GM12875 (cell line): Measurements from ENCODE around the gene TBC1D2.

Experiments
- H3K4me3 ChIP-seq: one replicate; pipeline ENCODE4 v1.5.1; 2011; ENCODE audit warnings: low read depth, low read length, control low read depth
- TF ChIP-seq, protein P1 (sequence below): IDR thresholded peaks from 2 replicates; pipeline ENCODE4 v1.5.1; 2011; ENCODE audit warnings: low read depth, mild to moderate bottlenecking, control low read depth, inconsistent platforms, low read length, moderate library complexity, borderline replicate concordance; ENCODE audit not compliant: insufficient read depth

Gene TBC1D2

DNA sequence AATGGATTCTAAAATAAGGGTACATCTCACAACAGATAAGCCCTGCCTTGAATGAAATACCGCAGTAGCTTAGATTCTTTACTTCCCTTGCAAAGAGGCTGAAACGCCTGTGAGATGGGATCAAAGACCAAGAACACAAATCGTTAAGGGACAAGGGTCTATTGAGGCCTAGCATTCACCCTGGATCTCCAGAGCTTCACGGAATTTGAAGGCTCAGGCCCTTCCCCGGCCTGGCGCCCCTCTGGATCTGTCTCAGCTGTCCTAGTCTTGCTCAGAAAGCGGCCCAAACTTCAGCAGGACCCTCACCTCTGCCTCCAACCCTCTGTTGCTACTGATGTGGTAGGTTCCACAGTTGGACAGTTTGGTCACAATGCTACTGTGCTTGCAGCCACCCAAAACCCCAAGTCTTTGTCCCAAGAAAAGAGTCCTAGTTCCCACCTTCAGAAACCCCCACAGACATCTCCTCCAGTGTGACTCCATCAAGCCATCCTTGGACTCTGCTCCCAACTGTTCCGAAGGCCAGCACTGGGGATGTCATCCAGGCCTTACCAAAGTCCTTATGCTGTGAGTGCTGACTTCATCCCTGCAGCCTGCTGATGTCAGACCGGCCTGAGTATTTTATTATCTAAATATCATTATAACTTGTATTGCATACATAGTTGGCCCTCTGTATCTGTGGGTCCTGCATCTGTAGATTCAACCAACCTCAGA, 72.4 kb downstream of the TBC1D2 start:
- TF ChIP-seq, protein P1, sequence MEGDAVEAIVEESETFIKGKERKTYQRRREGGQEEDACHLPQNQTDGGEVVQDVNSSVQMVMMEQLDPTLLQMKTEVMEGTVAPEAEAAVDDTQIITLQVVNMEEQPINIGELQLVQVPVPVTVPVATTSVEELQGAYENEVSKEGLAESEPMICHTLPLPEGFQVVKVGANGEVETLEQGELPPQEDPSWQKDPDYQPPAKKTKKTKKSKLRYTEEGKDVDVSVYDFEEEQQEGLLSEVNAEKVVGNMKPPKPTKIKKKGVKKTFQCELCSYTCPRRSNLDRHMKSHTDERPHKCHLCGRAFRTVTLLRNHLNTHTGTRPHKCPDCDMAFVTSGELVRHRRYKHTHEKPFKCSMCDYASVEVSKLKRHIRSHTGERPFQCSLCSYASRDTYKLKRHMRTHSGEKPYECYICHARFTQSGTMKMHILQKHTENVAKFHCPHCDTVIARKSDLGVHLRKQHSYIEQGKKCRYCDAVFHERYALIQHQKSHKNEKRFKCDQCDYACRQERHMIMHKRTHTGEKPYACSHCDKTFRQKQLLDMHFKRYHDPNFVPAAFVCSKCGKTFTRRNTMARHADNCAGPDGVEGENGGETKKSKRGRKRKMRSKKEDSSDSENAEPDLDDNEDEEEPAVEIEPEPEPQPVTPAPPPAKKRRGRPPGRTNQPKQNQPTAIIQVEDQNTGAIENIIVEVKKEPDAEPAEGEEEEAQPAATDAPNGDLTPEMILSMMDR: no peak
- no peak overlapping the region for H3K4me3 ChIP-seq

DNA sequence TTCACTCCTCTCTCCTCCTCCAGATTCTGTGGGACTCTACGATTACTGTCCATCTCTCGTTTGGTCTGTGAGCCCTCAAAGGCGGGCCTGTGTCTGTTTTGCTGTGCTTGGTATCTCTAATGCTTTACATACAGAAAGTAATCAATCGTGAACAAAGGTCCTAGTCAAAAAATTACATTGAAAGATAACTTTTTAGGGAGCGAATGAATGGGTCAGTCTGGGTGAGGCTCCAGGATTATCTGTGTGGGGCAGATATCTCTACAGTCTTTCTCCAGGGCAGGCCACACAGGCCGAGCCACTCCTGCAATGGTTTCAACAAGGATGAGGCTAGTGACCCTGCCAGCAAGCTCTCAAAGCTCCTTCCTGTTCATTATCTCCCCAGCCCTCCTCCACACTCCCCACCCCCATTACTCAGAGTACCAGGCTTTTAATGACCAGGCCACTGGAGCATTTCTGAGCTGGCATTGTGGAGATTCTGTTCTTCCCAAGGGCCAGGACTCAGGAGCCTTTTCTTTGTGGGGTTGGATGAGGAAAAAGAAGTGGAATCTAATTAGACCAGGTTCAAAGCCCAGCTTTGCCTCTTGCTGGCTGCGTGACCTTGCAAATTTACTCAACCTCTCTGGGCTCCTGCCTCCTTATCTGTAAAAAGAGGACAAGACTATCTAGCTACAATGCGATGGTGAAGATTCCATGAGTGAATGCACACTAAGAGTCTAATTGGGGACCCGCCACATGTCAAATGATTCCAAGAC, 73.2 kb downstream of the TBC1D2 start:
- TF ChIP-seq, protein P1: no peak
- no peak overlapping the region for H3K4me3 ChIP-seq

DNA sequence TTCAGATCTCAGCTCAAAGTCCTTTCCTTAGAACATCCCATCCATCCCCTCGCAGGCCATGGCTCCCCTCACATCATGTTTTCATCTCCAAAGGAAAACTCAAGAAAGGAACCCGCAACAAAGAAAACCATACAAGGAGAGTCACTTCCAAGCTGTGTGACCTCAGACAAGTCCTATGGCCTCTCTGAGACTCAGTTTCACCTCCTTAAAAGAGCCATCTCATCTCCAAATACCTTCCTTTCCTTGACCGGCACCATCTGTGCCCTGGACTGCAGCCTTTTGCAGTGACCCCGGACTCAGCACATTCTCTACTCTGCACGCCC, 73.7 kb downstream of the TBC1D2 start:
- TF ChIP-seq, protein P1: no peak
- H3K4me3 ChIP-seq: no peak overlapping the region

DNA sequence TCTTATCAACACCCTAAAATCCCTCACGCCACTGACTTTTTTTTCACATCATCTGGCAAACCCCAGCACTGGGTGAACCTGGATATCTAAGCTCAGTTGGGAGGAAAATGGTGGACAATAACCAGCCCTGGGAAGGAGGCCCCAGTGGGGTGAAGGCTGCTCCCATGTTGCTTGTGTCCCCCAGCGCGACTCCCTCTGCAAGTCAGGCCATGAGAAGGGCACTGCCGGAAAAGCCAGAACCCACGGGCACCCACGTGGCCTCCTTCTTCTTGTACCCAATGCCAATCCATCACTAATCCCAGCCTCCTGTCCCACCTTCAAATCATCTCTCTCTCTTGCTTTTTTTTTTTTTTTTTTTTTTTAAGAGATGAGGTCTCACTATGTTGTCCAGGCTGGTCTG, 74.5 kb downstream of the TBC1D2 start:
- TF ChIP-seq, protein P1: no peak
- H3K4me3 ChIP-seq: no peak overlapping the region

DNA sequence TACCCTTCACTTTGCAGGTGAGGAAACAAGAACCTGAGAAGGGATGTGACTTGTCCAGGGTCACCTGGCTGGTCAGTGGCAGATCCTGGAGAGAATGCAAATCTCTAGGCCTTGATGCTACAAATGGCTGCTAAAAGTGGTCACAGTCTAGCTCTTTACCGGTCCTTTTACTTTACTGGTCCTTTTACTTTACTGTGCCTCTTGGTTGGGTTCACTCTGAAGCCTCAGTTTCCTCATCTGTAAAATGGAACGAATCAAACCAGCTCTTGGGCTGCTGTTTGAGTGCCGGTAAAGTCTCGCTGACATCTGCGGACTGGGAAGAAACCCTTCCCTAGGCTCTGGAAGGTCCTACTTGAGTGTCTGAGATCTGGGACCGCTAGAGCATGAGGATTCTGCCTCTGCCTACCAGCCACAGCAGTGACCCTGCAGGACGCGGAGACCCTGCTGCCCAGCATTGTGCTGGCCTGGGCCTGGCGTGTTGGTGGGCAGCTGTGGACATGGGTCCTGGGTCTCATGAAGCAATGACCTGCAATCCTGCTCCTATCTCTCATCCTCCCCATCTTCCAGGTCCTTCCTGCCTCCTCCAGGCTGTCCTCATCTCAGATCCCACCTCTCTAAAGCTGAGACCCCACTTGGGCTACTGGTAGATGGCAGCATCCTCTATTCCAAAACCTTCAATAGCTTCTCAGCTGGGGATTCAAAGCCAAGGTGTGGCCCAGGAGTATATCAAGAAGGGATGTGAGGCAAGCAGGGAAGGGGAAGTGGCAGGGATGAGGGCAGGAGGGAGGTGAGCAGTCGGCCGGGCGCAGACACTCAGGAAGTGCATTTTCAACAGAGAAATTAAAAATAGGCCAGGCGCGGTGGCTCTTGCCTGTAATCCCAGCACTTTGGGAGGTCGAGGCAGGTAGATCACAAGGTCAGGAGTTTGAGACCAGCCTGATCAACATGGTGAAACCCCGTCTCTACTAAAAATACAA, 76.3 kb downstream of the TBC1D2 start:
- no peak overlapping the region for H3K4me3 ChIP-seq
- TF ChIP-seq, protein P1: no peak

DNA sequence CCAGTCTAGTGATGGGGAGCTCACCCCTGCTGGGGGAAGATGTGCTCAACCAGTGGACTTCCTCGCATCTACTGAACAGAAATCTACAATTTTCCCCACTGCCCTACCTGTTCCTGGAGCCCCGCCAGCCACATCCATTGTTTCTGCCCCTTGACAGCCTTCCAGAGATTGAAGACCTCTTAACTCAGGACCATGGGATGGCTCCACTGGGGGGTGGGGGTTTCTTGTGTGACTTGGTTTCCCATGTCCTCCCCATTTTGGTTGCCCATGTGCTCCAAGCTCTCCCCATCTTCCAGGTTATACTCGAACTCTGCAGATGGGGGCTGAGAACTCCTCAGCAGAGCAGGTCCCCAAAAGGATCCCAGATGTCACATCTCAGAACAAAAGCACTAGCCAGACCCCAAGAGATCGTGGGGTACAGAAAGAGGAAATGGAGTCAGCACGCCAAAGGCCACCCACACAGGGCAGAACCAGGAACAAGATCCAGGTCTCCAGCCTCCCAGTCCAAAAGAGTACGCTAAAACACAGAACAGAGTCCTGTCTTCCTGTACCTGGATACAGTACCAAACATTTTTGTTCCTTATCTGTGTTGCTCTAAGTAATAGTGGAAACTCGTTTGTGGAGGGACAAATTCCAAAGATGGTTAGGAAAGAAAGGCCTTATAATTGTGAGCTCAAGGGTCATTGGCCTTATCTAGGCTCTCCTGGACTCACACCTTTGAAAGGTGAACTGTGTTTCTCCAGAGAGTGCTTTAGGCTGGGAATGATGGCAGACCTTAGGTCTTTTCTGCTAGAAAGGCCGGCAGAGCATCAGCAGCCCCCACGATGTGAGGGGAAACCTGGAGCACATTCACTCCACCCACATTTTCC, 78.8 kb downstream of the TBC1D2 start:
- H3K4me3 ChIP-seq: no peak overlapping the region
- TF ChIP-seq, protein P1: no peak
